SKM-1 treated with dmso at 0.1 percent for 144 hours (cell line): ENCODE data around the gene PPFIBP2.

Source experiments
- DNase-seq: peaks from one replicate; lab custom pipeline; 2025; ENCODE audit not compliant: unreplicated experiment; lab: John Stamatoyannopoulos, UW

PPFIBP2 gene

GRCh38 chr11:7575841-7576725, 62.3 kb downstream of the PPFIBP2 start:
- DNase-seq: no peak

- no peak for DNase-seq
Measured at GRCh38 chr11:7576726-7577290, 63.0 kb downstream of the PPFIBP2 start.

GRCh38 chr11:7577291-7578190, 63.7 kb downstream of the PPFIBP2 start:
- DNase-seq: peak; percentile 59

- DNase-seq: no peak
Measured at GRCh38 chr11:7578276-7578955, 64.6 kb downstream of the PPFIBP2 start.

GRCh38 chr11:7579361-7579791, 65.6 kb downstream of the PPFIBP2 start:
- DNase-seq: no peak

- DNase-seq: no peak
Measured at GRCh38 chr11:7581021-7581590, 67.3 kb downstream of the PPFIBP2 start.

GRCh38 chr11:7582338-7582985, 68.7 kb downstream of the PPFIBP2 start:
- DNase-seq: no peak

GRCh38 chr11:7583248-7583647, 69.4 kb downstream of the PPFIBP2 start:
- no peak for DNase-seq

GRCh38 chr11:7584910-7585309, 71.1 kb downstream of the PPFIBP2 start:
- DNase-seq: no peak

GRCh38 chr11:7585816-7586215, 72.0 kb downstream of the PPFIBP2 start:
- no peak for DNase-seq

- no peak for DNase-seq
Measured at GRCh38 chr11:7586376-7586775, 72.6 kb downstream of the PPFIBP2 start.

- no peak for DNase-seq
Measured at GRCh38 chr11:7587712-7588111, 73.9 kb downstream of the PPFIBP2 start.

GRCh38 chr11:7589861-7590260, 76.1 kb downstream of the PPFIBP2 start:
- no peak for DNase-seq

GRCh38 chr11:7590529-7590928, 76.7 kb downstream of the PPFIBP2 start:
- no peak for DNase-seq

- DNase-seq: no peak
Measured at GRCh38 chr11:7591107-7591894, 77.5 kb downstream of the PPFIBP2 start.

- peak; percentile 72 for DNase-seq
Measured at GRCh38 chr11:7591987-7592386, 78.2 kb downstream of the PPFIBP2 start.

GRCh38 chr11:7592711-7593110, 78.9 kb downstream of the PPFIBP2 start:
- DNase-seq: no peak

- no peak for DNase-seq
Measured at GRCh38 chr11:7593481-7593880, 79.7 kb downstream of the PPFIBP2 start.
